ENCODE data around the gene MCRS1. TPM values are rescaled to one million over a fixed set of nuclear protein-coding genes. Genes with fewer than 3 reads are reported as not detected.
A peak's percentile ranks its signal among the peaks of the same experiment; 100 is the strongest.
"Not testable (repeated sequence)": the region's sequence is repeated elsewhere in the genome, so short reads cannot be mapped to it uniquely, and the experiment has no call there.

The MCRS1 gene
- total RNA-seq, 1 donor from 2014 or later, result 88.9 TPM

DNA sequence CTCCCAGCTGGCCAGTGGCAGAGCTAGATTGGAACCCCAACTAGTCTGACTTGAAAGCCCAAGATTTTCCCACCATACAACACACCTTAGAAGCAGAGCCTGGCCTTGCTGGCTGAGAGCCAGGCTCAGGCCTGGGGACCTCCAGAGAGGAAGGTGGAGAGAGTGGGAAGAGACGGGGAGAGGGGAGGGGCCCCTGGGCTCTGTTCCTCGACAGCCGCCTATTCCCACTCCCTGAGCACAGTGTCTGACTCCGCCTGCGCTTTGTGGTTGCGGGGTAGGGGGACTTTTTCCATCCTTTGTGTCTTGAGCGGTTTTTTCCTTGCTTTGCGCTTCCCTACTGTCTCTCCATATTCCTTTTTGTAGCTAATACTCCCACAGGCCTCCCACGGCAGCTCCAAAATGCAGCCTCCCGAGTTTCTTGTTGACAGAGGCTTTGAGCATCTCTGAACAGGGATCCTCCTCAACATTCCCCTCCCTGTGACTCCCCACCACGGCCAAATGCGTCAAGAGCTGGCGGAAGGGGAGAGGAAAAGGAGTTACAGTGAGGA lies 33.1 kb downstream of the MCRS1 start:
- no peak for ATAC-seq
- intact Hi-C loops (cut with DNase I), result no loop called here
- no peak for DNase-seq (ENCODE audit: missing footprints)

DNA sequence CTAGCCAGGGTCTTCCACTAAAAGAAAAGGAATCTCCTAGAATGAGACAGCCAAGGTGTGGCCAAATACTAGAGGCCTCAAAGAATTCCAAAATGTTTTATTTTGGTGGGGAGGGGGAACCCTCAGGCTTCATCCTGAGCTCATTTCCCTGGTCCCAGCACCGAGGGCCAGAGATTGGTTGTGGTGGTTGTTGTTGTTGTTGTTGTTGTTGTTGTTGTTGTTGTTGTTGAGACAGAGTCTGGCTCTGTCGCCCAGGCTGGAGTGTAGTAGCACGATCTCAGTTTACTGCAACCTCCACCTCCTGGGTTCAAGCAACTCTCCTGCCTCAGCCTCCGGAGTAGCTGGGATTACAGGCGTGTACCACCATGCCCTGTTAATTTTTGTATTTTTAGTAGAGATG lies 33.8 kb downstream of the MCRS1 start:
- ATAC-seq; intact Hi-C loops (cut with DNase I); DNase-seq (ENCODE audit: missing footprints): not testable (repeated sequence)

DNA sequence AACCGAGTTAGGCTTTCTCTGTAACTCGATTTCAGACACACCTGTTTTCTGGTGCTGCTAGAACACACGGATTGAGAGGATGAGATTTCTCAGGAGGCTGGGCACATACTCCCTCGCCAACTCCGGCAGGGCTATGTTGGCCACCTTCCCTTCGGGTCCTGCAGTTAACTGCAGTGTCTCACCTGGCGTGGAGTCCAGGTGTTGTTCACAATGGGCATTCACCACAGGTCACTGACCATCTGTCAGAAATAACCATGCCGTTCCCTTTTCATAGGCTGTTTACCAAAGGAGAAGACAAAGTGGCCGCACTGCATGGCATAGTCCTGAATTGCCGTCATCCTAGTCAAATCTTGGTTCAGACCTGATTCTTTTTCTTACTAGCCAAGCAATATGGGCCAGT lies 34.6 kb downstream of the MCRS1 start:
- intact Hi-C loops (cut with DNase I), result no loop called here
- ATAC-seq (no peak), DNase-seq (ENCODE audit: missing footprints) (no peak)

- DNase-seq (ENCODE audit: missing footprints) (no peak), ATAC-seq (no peak)
- intact Hi-C loops (cut with DNase I), result no loop called here
These were observed 36.2 kb downstream of the MCRS1 start for GRCh38 chr12:49531745-49532144.

DNA sequence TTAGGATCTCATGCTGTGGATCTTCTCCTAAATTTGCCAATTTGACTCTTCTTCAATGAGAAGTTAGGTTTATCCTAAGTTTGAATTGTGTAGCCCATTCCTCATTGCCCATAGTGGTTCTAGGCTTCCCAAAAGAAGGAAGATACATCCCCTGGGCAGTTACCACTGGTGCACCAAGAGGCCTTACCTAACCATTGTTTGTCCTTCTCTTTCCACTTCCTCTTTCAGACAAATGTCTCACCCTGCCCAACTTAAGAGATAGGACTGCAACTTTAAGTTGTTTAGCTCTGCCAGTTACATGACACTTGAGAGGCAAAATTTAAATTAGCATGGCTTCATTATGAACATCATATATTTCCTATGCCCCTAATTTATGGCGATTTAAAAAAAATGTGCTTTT lies 38.5 kb downstream of the MCRS1 start:
- no peak for DNase-seq (ENCODE audit: missing footprints)
- no peak for ATAC-seq
- intact Hi-C loops (cut with DNase I), result no loop called here

DNA sequence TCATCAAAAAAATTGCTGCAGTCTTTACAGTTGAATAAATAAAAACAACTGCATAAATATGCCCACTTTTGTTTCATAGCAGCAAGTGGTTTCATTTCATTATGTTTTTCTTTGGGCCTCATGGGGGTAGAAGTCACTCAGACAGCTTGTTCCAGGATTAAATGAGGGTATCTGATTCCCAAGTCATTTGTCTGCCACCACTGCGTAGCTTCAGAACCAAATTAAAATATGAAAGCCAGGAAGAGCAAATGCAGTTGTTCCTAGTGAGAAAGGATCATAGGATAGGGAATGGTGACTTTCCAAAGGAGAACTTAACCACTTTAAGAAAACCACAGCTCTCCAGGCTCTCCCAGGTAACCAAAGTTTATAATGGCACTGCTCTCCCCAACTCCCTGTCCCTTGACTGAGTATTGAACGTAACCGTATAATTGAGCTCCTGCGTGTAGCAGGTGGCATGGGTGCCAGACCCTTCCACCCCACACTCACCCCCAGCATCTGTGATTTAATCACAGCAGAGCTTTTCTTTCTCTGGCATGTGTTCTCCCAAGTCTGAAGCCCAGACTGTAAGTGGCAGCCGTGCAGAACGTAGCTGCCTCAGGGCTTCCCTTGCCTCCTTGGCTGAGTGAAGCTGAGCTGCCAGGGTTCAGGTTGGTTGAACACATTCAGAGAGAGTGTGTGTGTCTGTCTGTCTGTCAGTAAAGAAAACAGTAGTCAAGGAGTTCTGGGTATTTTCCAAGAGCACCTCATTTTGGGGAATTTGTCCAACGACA lies 40.4 kb downstream of the MCRS1 start:
- ATAC-seq (no peak), DNase-seq (ENCODE audit: missing footprints) (no peak)
- intact Hi-C loops (cut with DNase I), result no loop called here

GRCh38 chr12:49525942-49526341 lies 42.0 kb downstream of the MCRS1 start:
- ATAC-seq (no peak), DNase-seq (ENCODE audit: missing footprints) (no peak)
- intact Hi-C loops (cut with DNase I), result no loop called here

- intact Hi-C loops (cut with DNase I), result no loop called here
- DNase-seq (ENCODE audit: missing footprints) (no peak), ATAC-seq (peak; percentile 85)
These were observed 43.1 kb downstream of the MCRS1 start for GRCh38 chr12:49524660-49525324.

DNA sequence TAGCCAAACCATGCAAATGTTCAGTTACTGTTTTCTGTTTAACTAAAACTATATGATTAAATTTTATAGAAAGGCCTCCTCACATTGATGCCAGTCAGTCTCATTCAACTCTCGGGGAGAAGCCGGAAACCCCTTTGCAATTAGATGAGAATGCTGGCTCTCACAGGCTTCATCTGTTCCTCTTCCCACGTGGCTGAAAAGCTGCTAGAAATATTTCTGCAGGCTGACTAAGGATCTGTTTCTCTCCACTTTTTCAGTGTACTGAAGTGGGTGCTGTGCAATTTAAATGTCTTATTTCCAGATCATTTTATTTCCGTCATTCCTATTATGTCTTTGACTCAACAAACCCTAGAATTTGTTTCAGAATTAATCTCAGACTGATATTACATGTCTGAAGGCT lies 46.6 kb downstream of the MCRS1 start:
- intact Hi-C loops (cut with DNase I), result no loop called here
- ATAC-seq, result no peak
- DNase-seq (ENCODE audit: missing footprints), result no peak

DNA sequence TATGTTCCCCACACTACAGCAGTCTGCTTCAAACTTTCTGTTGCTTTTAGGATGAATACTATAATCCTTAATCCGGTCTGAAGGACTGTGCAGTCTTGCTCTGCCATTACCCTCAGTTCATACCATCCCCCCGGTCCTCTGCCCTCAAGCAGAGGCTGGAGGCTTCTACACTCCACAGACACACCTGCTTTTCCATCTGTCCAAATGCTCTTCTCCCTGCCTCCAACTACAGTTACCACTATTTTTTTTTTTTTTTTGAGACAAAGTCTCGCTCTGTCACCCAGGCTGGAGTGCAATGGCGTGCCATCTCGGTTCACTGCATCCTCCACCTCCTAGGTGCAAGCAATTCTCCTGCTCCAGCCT lies 48.4 kb downstream of the MCRS1 start:
- ATAC-seq, result no peak
- no peak for DNase-seq (ENCODE audit: missing footprints)
- intact Hi-C loops (cut with DNase I), result loop anchor here (5.0 kb wide), 1 partner anchor 232 kb away; no protein-coding TSS in a partner anchor

DNA sequence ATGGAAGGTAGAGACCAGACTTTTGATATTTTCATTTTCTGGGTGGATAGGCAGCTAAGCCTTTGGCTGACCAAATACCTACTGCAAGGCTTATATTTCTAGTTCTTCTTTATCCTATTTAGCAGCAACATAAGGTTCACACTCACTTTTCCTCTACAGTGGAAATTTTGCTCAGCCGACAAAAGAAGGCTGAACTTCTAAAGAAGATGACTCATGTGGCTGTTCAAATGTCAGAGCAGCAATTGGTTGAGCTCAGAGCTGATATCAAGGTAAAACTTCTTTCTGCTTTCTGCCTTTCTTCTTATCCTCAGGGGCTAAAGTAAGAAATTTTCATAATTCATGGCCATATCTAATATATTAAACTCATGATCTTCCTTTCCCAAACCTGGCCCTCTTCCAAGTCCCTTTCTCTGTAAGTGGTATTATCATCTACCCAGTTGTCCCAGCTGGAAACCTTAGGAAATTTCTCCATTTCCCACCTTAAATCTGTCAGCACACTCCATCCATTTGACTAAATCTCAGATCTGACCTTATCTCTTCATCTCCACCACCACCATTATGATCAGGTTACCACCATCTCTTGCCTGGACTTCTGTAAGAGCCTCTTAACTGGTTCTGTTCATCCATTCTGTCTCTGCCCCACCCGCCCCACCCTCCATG lies 48.9 kb downstream of the MCRS1 start:
- DNase-seq (ENCODE audit: missing footprints), result no peak
- no peak for ATAC-seq
- intact Hi-C loops (cut with DNase I), result loop anchor here (5.0 kb wide), 1 partner anchor 232 kb away; no protein-coding TSS in a partner anchor

- intact Hi-C loops (cut with DNase I), result loop anchor here (5.0 kb wide), 1 partner anchor 228 kb away; no protein-coding TSS in a partner anchor
- no peak for DNase-seq (ENCODE audit: missing footprints)
- ATAC-seq, result no peak
These were observed 52.7 kb downstream of the MCRS1 start for GRCh38 chr12:49515266-49515665.

DNA sequence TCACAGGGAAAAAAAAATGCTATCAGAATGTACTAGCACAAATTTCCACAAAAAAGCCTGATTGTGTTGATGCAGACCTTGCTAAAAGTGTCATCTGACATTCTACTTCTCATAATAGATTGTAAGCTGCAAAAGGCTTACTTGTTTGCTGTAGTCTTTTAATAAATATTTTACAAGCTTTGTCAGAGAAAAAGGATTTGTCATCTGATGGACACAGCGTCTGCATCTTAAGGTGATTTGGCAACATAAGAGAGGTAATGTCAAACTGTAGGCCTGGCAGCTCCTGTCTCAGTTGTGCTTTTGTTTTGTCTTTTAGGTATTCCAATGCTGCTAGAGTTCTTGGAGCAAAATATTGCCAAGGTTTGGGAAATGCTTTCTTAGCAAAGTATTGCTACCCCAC lies 55.4 kb downstream of the MCRS1 start:
- no peak for ATAC-seq
- DNase-seq (ENCODE audit: missing footprints), result no peak
- intact Hi-C loops (cut with DNase I), result loop anchor here (5.0 kb wide), 1 partner anchor 70 kb away; no protein-coding TSS in a partner anchor

GRCh38 chr12:49511410-49511809 lies 56.5 kb downstream of the MCRS1 start:
- intact Hi-C loops (cut with DNase I), result loop anchor here (5.0 kb wide), 1 partner anchor 71 kb away; no protein-coding TSS in a partner anchor
- ATAC-seq (no peak), DNase-seq (ENCODE audit: missing footprints) (no peak)

- ATAC-seq; DNase-seq (ENCODE audit: missing footprints): not testable (repeated sequence)
- intact Hi-C loops (cut with DNase I), result loop anchor here (5.0 kb wide), 1 partner anchor 73 kb away; no protein-coding TSS in a partner anchor
These were observed 58.3 kb downstream of the MCRS1 start for GRCh38 chr12:49509681-49510080.

Other genes starting within 250 kb of the MCRS1 start
- 0.97 TPM for gene TROAP, start 244.9 kb downstream of the MCRS1 start, total RNA-seq
- not detected for gene C1QL4, start 231.0 kb downstream of the MCRS1 start, total RNA-seq
- not detected for gene DNAJC22, start 221.3 kb downstream of the MCRS1 start, total RNA-seq
- 6.4 TPM for gene SPATS2, start 200.7 kb downstream of the MCRS1 start, total RNA-seq
- 0.27 TPM for gene KCNH3, start 29.1 kb downstream of the MCRS1 start, total RNA-seq
- 0.62 TPM for gene FAM186B, start 37.5 kb upstream of the MCRS1 start, total RNA-seq
- 17.1 TPM for gene PRPF40B, start 55.4 kb upstream of the MCRS1 start, total RNA-seq
- gene FMNL3, start 139.3 kb upstream of the MCRS1 start, total RNA-seq, result 10.8 TPM
- 275 TPM for gene TMBIM6, start 173.4 kb upstream of the MCRS1 start, total RNA-seq

Measured in Right ventricle myocardium inferior (tissue), 1 donor.